ENCODE measurements around the gene MYCT1. TPM values are rescaled to one million over a fixed set of nuclear protein-coding genes. Genes with fewer than 3 reads are reported as not detected.
"Not testable (repeated sequence)": the region's sequence is repeated elsewhere in the genome, so short reads cannot be mapped to it uniquely, and the experiment has no call there.

Gene MYCT1
- total RNA-seq, 2 experiments from 2014 or later: not detected

DNA sequence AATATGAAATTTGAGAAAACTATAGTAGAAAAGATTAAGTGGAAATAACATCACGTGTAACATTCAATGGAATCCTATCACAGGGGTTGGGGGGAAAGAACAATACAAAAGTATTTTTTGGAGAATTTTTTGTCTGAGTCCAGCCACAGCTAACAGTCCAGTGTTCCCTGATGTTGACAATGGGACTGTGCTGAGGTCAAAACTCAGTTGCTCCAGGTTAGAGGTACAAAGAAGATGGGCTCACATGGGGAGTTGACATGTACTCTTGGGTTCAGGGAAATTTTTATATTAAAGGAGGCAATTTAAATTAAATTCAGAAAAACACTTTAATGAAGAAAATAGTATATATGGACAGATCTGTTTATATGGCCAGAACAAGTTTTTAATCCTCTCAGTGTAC, 995 bp downstream of the MYCT1 start:
- Mint-ChIP-seq H3K9me3 (ENCODE audit: low read depth) (no peaks in the 10 kb centered on the region), H3K4me1 (no peaks in the 10 kb centered on the region), H3K27ac (no peak overlapping the region), H3K27me3 (peaks cover 13% of the 10 kb centered on the region), H3K4me3 (no peak overlapping the region), H3K36me3 (no peaks in the 10 kb centered on the region)
- CTCF ChIA-PET: no interaction called here
- DNase-seq: no peak
- ATAC-seq: no peak

GRCh38 chr6:152700427-152700826, 2.7 kb downstream of the MYCT1 start:
- CTCF ChIA-PET: no interaction called here
- ATAC-seq: no peak
- H3K36me3 Mint-ChIP-seq: no peaks in the 10 kb centered on the region
- DNase-seq: no peak
- H3K4me1 Mint-ChIP-seq: no peaks in the 10 kb centered on the region
- peaks cover 10% of the 10 kb centered on the region for H3K27me3 Mint-ChIP-seq
- no peaks in the 10 kb centered on the region for H3K9me3 Mint-ChIP-seq (ENCODE audit: low read depth)
- H3K4me3 Mint-ChIP-seq: no peak overlapping the region
- H3K27ac Mint-ChIP-seq: no peak overlapping the region

DNA sequence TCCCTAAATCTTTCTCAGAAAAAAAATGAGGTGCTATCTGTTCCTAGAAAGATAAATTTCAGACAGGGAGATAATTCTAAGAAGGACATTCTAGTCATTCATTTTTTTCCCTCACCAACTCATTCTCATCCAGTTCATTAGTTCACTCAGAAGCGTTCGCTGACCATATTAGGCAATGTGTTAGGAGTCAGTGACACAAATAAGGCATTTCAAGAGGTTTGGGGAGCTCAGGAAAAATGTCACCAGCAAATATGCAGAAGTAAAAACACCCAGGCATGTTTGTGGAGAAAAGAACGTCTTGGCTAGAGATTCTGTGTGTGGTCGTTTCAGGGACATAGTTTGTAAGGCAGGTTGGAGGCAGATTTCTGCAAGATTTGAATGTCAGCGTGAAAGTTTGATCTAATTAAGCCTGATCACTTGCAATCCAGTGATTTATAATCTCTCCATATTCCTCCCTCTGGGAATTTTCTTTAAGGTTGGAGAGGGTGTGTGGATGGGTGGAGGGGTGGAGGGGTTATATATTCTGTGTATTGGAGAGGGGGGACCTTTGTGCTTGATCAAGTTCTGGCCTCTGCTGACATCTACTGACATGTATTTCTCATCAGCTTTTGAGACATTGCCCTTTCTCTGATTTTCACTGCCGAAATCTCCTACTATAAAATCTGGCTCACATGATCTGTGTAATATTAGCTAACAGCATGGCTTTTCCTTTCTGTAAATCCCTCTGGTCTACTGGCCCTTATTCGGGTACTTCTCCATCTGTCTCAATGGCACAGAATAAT, 3.6 kb downstream of the MYCT1 start:
- H3K4me3 Mint-ChIP-seq: no peak overlapping the region
- H3K4me1 Mint-ChIP-seq: no peaks in the 10 kb centered on the region
- H3K36me3 Mint-ChIP-seq: no peaks in the 10 kb centered on the region
- no peaks in the 10 kb centered on the region for H3K9me3 Mint-ChIP-seq (ENCODE audit: low read depth)
- ATAC-seq (no peak), DNase-seq (no peak)
- CTCF ChIA-PET: no interaction called here
- H3K27me3 Mint-ChIP-seq: peaks cover 10% of the 10 kb centered on the region
- no peak overlapping the region for H3K27ac Mint-ChIP-seq

- H3K27me3 Mint-ChIP-seq: peaks cover 10% of the 10 kb centered on the region
- CTCF ChIA-PET: no interaction called here
- no peak overlapping the region for H3K4me3 Mint-ChIP-seq
- DNase-seq: no peak
- H3K4me1 Mint-ChIP-seq: no peaks in the 10 kb centered on the region
- H3K36me3 Mint-ChIP-seq: no peaks in the 10 kb centered on the region
- no peaks in the 10 kb centered on the region for H3K9me3 Mint-ChIP-seq (ENCODE audit: low read depth)
- ATAC-seq: no peak
- no peak overlapping the region for H3K27ac Mint-ChIP-seq
These were observed 4.2 kb downstream of the MYCT1 start for GRCh38 chr6:152701863-152702401.

GRCh38 chr6:152703750-152704149, 6.1 kb downstream of the MYCT1 start:
- not testable (repeated sequence) for H3K36me3 Mint-ChIP-seq; H3K9me3 Mint-ChIP-seq (ENCODE audit: low read depth); H3K4me1 Mint-ChIP-seq; H3K4me3 Mint-ChIP-seq; DNase-seq; ATAC-seq; H3K27ac Mint-ChIP-seq; H3K27me3 Mint-ChIP-seq
- CTCF ChIA-PET: interaction anchor here (0.7 kb wide), 1 partner anchor 503 kb away, joined by 3 read pairs; no protein-coding TSS in a partner anchor

DNA sequence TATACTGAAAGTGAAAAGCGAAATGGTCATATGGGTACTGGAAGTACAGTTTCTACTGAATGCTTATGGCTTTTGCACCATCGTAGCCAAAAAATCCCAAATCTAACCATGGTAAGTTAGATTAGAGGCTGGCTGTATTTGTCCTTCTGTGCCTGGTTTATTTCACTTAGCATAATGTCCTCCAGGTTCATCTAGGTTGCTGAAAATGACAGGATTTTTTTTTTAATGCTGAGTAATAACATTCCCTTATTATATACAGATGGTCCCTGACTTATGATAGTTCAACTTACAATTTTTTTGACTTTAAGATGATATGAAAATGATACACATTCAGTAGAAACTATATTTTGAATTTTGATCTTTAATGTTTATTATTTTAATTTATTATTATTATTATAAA, 7.6 kb downstream of the MYCT1 start:
- CTCF ChIA-PET: no interaction called here
- Mint-ChIP-seq H3K4me1 (no peaks in the 10 kb centered on the region), H3K27ac (no peak overlapping the region)

GRCh38 chr6:152716322-152716721, 18.6 kb downstream of the MYCT1 start:
- Mint-ChIP-seq H3K9me3 (ENCODE audit: low read depth) (no peaks in the 10 kb centered on the region), H3K27ac (no peak overlapping the region), H3K36me3 (no peaks in the 10 kb centered on the region), H3K4me1 (no peaks in the 10 kb centered on the region), H3K4me3 (no peak overlapping the region), H3K27me3 (no peaks in the 10 kb centered on the region)
- CTCF ChIA-PET: no interaction called here
- DNase-seq (no peak), ATAC-seq (no peak)

More for the DNA sequence above, 7.6 kb downstream of the MYCT1 start:
- Mint-ChIP-seq H3K4me3 (no peak overlapping the region), H3K9me3 (ENCODE audit: low read depth) (no peaks in the 10 kb centered on the region), H3K36me3 (no peaks in the 10 kb centered on the region), H3K27me3 (peaks cover 7% of the 10 kb centered on the region)
- DNase-seq (no peak), ATAC-seq (no peak)

DNA sequence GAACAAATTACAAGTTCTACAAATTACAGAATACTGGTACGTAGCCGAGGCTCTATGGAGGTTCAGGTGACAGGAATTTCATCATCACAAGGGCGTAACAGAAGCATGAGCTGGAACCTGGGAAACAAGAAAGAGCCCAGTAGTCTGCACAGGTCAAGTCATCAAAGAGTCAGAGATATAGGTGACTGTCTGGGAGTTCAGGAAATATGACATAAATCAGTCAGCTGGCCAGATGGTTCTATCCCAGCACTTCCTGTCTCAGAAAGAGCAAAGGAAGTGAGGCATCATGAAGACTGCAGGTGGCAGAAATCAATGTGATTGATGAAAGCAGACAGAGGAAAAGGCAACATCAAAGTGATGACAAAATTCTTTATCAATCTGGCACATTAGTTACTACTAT, 23.3 kb downstream of the MYCT1 start:
- ATAC-seq (no peak), DNase-seq (no peak)
- Mint-ChIP-seq H3K9me3 (ENCODE audit: low read depth) (no peaks in the 10 kb centered on the region), H3K4me3 (no peak overlapping the region), H3K36me3 (no peaks in the 10 kb centered on the region), H3K4me1 (no peaks in the 10 kb centered on the region), H3K27ac (no peak overlapping the region), H3K27me3 (no peaks in the 10 kb centered on the region)
- CTCF ChIA-PET: no interaction called here

DNA sequence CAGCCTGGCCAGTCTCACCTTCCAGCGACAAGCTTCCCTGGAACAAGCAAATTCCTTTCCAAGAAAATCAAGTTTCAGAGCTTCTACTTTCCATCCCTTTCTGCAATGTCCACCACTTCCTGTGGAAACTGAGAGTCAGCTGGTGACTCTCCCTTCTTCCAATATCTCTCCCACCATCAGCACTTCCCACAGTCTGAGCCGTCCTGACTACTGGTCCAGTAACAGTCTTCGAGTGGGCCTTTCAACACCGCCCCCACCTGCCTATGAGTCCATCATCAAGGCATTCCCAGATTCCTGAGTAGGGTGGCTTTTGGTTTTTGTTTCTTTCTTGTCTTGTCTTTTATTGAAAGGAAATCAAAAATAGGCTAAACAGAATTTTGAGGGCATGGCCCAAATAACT, 24.3 kb downstream of the MYCT1 start:
- Mint-ChIP-seq H3K9me3 (ENCODE audit: low read depth) (no peaks in the 10 kb centered on the region), H3K36me3 (no peaks in the 10 kb centered on the region), H3K4me1 (no peaks in the 10 kb centered on the region), H3K4me3 (no peak overlapping the region), H3K27me3 (no peaks in the 10 kb centered on the region), H3K27ac (no peak overlapping the region)
- no peak for DNase-seq
- CTCF ChIA-PET: no interaction called here
- ATAC-seq: no peak

DNA sequence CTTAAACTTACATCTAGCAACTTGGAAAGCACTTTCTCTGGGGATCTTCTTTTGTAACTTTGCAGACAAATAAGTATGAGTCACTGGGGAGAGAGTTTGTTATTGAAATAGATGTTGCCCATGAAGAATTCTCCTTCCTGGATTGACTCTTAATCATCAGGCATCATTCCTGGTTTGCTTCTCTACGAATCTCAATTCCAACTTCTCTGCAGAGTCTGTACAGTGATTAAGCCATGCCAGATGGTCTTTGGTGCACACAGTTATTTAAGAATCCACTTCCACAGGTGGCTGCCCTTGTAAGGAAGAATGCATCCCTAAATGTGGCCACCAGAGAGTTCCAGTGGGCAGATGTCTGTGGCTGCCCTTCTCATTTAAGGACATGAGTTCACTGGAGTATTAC, 25.7 kb downstream of the MYCT1 start:
- H3K27ac Mint-ChIP-seq: no peak overlapping the region
- H3K9me3 Mint-ChIP-seq (ENCODE audit: low read depth): no peaks in the 10 kb centered on the region
- H3K4me1 Mint-ChIP-seq: no peaks in the 10 kb centered on the region
- CTCF ChIA-PET: no interaction called here
- ATAC-seq: no peak
- no peak overlapping the region for H3K4me3 Mint-ChIP-seq
- DNase-seq: no peak
- H3K27me3 Mint-ChIP-seq: no peaks in the 10 kb centered on the region
- H3K36me3 Mint-ChIP-seq: no peaks in the 10 kb centered on the region

GRCh38 chr6:152726313-152726712, 28.6 kb downstream of the MYCT1 start:
- ATAC-seq: no peak
- CTCF ChIA-PET: no interaction called here
- no peak for DNase-seq
- Mint-ChIP-seq H3K36me3 (no peaks in the 10 kb centered on the region), H3K4me1 (no peaks in the 10 kb centered on the region), H3K4me3 (no peak overlapping the region), H3K27ac (no peak overlapping the region), H3K27me3 (no peaks in the 10 kb centered on the region), H3K9me3 (ENCODE audit: low read depth) (no peaks in the 10 kb centered on the region)

GRCh38 chr6:152727507-152727906, 29.8 kb downstream of the MYCT1 start:
- no peak for DNase-seq
- no peaks in the 10 kb centered on the region for H3K9me3 Mint-ChIP-seq (ENCODE audit: low read depth)
- CTCF ChIA-PET: no interaction called here
- no peak overlapping the region for H3K27ac Mint-ChIP-seq
- H3K4me1 Mint-ChIP-seq: no peaks in the 10 kb centered on the region
- H3K4me3 Mint-ChIP-seq: no peak overlapping the region
- H3K27me3 Mint-ChIP-seq: no peaks in the 10 kb centered on the region
- no peak for ATAC-seq
- no peaks in the 10 kb centered on the region for H3K36me3 Mint-ChIP-seq

GRCh38 chr6:152734630-152735029, 36.9 kb downstream of the MYCT1 start:
- ATAC-seq: no peak
- Mint-ChIP-seq H3K4me1 (no peaks in the 10 kb centered on the region), H3K9me3 (ENCODE audit: low read depth) (no peaks in the 10 kb centered on the region), H3K36me3 (no peaks in the 10 kb centered on the region), H3K4me3 (no peak overlapping the region), H3K27me3 (no peaks in the 10 kb centered on the region), H3K27ac (no peak overlapping the region)
- CTCF ChIA-PET: no interaction called here
- no peak for DNase-seq

GRCh38 chr6:152736687-152737273, 39.1 kb downstream of the MYCT1 start:
- no peak for DNase-seq
- Mint-ChIP-seq H3K4me3 (no peak overlapping the region), H3K4me1 (no peaks in the 10 kb centered on the region), H3K27me3 (no peaks in the 10 kb centered on the region), H3K9me3 (ENCODE audit: low read depth) (no peaks in the 10 kb centered on the region), H3K36me3 (no peaks in the 10 kb centered on the region), H3K27ac (no peak overlapping the region)
- CTCF ChIA-PET: no interaction called here
- ATAC-seq: no peak

Measured in activated CD8-positive, alpha-beta memory T cell treated with anti-CD3 and anti-CD28 coated beads, Interleukin-2, amount 10 ng/mL, durations not matched to agents 7 days and 5 days (primary cell).